ENCODE results near the gene RPAP3. TPM values are rescaled to one million over a fixed set of nuclear protein-coding genes. Genes with fewer than 3 reads are reported as not detected.

Gene RPAP3
- total and polyA plus RNA-seq, 9 of the 15 experiments (the other 6 are each of a cell fraction or from before 2014, with no cell fraction given) = 40.0 to 92.1 (median 54.1) TPM

DNA sequence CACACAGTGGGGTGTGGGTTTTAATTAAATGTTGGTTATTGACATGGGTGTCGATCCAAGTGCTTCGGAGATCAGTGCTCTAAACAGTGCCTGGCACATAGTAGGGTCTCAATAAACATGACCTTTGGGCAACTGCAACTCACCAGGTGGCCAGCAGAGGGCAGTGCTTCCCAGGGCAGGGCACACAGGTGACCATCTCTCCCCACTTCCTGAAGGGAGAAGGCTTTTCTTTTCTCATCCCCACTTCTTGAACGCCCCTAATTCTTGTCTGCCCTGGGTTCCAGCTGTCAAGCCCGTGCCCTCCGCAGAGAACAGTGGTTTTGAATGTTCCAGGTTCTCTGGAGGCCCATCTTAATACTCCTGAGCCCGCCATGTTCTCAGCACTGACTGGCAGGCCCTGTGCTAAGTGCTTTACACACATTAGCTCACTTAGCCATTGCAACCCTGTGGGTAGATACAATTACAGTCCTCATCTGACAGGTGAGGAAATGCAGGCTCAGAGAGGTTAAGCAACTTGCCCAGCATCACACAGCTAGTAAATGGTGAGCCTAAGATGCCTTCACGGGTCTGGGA, 36.5 kb upstream of the RPAP3 start (continued):
- TF ChIP-seq KLF10 (CRISPR knock-in tag; IDR thresholded peaks at IDR 0.05) (no peak), RBBP5 (IDR thresholded peaks at IDR 0.05; ENCODE audit: borderline replicate concordance, insufficient read depth, low read length, poor library complexity, severe bottlenecking) (no peak), SOX6 (IDR thresholded peaks at IDR 0.05) (no peak), SP1 (CRISPR knock-in tag; IDR thresholded peaks at IDR 0.05) (no peak), CHD1 (IDR thresholded peaks at IDR 0.05; ENCODE audit: low read length) (no peak), EZH2 (IDR thresholded peaks at IDR 0.05; ENCODE audit: borderline replicate concordance, low read depth, low read length) (no peak), RBFOX2 (IDR thresholded peaks at IDR 0.05; ENCODE audit: low read depth, low read length) (no peak), IRF9 (tag; IDR thresholded peaks at IDR 0.05) (no peak), COPS2 (conservative IDR thresholded peaks at IDR 0.05) (no peak), JUND (IDR thresholded peaks at IDR 0.05; ENCODE audit: borderline replicate concordance, low read depth, low read length) (0 out of 2 replicates have a peak, but pooled peaks have one; percentile 12), JUND (tag; IDR thresholded peaks at IDR 0.05; ENCODE audit: borderline replicate concordance, low read depth, low read length) (no peak; the same call in 2 of the 3 replicates), PYGO2 (tag; IDR thresholded peaks at IDR 0.05) (no peak), CBX8 (IDR thresholded peaks at IDR 0.05; ENCODE audit: borderline replicate concordance, extremely low read depth, low read depth, low read length, poor library complexity, severe bottlenecking) (no peak), KLF13 (tag; IDR thresholded peaks at IDR 0.05; ENCODE audit: borderline replicate concordance, low read depth) (no peak), NFIC (IDR thresholded peaks at IDR 0.05) (no peak), ATF1 (CRISPR knock-in tag; IDR thresholded peaks at IDR 0.05) (no peak), ATF1 (tag; IDR thresholded peaks at IDR 0.05) (no peak), NFE2 (IDR thresholded peaks at IDR 0.05; ENCODE audit: low read depth) (no peak), ZNF140 (CRISPR knock-in tag; IDR thresholded peaks at IDR 0.05) (no peak), POLR2AphosphoS2 (IDR thresholded peaks at IDR 0.05; ENCODE audit: low read length) (no peak), NRF1 (conservative IDR thresholded peaks at IDR 0.05 in 1 of 2, IDR thresholded peaks at IDR 0.05 in 1 of 2) (no peak), SMAD2 (IDR thresholded peaks at IDR 0.05; ENCODE audit: low read depth, low read length) (no peak)
- TF ChIP-seq, protein P1, sequence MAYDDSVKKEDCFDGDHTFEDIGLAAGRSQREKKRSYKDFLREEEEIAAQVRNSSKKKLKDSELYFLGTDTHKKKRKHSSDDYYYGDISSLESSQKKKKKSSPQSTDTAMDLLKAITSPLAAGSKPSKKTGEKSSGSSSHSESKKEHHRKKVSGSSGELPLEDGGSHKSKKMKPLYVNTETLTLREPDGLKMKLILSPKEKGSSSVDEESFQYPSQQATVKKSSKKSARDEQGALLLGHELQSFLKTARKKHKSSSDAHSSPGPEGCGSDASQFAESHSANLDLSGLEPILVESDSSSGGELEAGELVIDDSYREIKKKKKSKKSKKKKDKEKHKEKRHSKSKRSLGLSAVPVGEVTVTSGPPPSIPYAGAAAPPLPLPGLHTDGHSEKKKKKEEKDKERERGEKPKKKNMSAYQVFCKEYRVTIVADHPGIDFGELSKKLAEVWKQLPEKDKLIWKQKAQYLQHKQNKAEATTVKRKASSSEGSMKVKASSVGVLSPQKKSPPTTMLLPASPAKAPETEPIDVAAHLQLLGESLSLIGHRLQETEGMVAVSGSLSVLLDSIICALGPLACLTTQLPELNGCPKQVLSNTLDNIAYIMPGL (CRISPR knock-in tag; IDR thresholded peaks at IDR 0.05) = peak; percentile 50; the same call in 1 of the 2 replicates

Data from K562 (cell line).